Stomach (tissue), 4 donors: ENCODE results near the gene IRF2.
"Not testable (repeated sequence)": the region's sequence is repeated elsewhere in the genome, so short reads cannot be mapped to it uniquely, and the experiment has no call there.

Experiments used
- CTCF ChIP-seq, 7 experiments: fragments of 450-650 bp in 4 of 7; fragments of 200-600 bp in 3 of 7; sonication (generic) in 3 of 7; IDR thresholded peaks; one replicate each; pipeline ENCODE4 v1.5.1; 2016 to 2019; ENCODE audit warnings: antibody characterized with exemption in 7 of 7, control low read depth in 2 of 7, mild to moderate bottlenecking in 1 of 7
- EP300 ChIP-seq: sonication (generic); formaldehyde crosslinking; IDR thresholded peaks from one replicate; pipeline ENCODE4 v1.6.1; 2017; ENCODE audit warnings: antibody characterized with exemption
- POLR2A ChIP-seq, 4 donors: fragments of 450-650 bp; IDR thresholded peaks; one replicate each; pipeline ENCODE4 v1.6.1; 2016; ENCODE audit warnings: antibody characterized with exemption in 4 of 4, control low read depth in 2 of 4, mild to moderate bottlenecking in 1 of 4, moderate library complexity in 1 of 4
- POLR2AphosphoS5 ChIP-seq, 3 donors: sonication (generic); formaldehyde crosslinking; IDR thresholded peaks; one replicate each; pipeline ENCODE4 v1.6.1; 2016; ENCODE audit warnings: antibody characterized with exemption in 3 of 3

GRCh38 chr4:184342857-184343237 is 131.5 kb downstream of the IRF2 start:
- not testable (repeated sequence) for TF ChIP-seq CTCF (IDR thresholded peaks at IDR 0.05); POLR2A (IDR thresholded peaks at IDR 0.05); EP300; POLR2AphosphoS5 (IDR thresholded peaks at IDR 0.05)
